HL-60/S4 (cell line): Measurements from ENCODE around the gene CNTNAP4.

Experiments used
- in situ Hi-C: fragments of 300-500 bp; cut with MboI; formaldehyde crosslinking; loops from 2 replicates; pipeline ENCODE4 v1.14.3; 2022; ENCODE audit warnings: low sequenced_read_pairs

CNTNAP4 gene

DNA sequence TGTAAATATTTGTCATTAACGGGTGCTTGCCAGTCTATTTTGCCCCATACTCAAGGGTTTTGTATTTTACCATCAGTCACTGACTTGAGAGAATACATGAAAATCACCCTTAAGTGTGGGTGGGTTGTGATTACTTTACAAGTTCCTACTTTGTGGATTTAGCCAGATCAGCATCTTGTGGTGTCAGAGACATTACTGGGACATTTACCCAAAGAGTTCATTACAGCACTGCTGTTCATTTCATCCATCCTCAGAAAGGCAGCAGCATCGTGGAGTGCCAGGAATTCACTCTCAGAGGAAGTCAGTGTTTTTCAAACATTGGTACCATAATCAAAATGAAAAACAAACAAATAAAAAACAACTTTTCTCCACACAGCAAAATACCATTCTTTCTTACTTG lies 110.8 kb downstream of the CNTNAP4 start:
- in situ Hi-C loops: no loop called here

DNA sequence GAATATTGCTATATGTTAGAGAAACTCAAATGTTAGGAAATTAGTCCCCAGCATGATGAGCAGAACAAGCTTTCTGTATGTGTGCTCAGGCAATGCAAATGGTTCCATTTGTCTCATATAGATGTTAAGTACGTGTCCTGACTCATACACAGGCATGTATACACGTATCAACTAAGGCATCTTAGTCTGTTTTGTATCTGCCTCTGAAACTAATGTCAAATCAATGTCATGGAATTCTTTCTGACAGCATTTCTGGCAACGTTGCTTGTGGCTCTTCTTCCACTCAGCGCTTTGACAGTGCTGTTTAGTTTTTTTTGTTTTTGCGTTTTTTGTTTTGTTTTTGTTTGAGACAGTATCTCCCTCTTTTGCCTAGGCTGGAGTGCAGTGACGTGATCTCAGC lies 111.9 kb downstream of the CNTNAP4 start:
- in situ Hi-C loops: no loop called here

GRCh38 chr16:76390476-76390875 lies 113.3 kb downstream of the CNTNAP4 start:
- in situ Hi-C loops: no loop called here

DNA sequence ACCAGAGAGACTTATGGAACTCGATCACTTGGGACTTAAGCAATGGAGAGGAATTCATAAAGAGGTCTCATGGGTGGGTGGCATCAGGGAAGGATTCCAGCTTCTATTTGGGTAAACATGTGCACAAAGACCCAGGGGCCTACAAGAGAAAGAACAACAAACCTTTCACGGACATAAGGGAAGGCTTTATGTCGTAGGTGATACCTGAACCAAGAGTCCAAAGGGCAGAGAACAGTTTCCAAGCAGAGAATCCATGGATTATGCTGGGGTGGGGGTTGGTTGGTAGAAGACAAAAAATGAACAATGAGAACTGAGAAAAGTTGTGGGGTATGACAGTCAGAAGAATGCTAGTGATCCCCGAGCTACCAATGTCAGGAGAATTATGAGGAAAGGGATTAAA lies 119.8 kb downstream of the CNTNAP4 start:
- in situ Hi-C loops: no loop called here

DNA sequence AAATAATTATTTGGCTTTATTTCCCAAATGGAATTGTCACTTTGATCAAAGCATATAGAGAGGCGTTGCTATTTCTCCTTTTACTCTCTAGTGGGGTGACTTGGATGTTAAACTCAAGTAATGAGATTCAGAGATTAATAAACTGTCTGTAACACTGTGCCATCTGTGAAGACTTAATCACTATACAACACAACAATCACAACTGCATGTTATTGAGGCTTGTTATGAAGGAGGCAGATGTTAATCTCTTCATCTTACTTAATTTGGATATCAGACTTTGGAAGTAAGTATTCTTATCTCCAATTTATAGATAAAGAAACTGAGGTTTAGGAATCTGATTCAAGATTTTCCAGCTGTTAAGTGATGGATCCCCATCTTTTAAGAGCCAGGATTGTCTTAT lies 132.5 kb downstream of the CNTNAP4 start:
- in situ Hi-C loops: no loop called here

DNA sequence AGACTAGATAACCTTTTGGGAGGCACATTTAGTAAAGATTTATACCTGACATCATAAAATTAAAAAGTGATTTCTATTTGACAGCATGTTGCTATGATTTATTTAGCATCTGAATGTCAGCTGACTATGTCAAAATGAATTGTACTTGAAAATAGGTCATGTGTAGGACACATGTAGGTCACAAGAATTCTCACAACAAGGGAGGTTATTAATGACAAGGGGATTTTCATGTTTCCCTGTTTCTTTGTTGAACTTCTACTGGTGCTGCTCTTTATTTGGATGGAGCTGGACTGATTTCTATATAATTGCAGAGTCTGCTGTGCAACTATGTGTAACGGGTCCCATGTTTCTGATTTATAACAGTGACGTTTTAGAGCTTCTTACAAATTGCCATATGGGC lies 144.4 kb downstream of the CNTNAP4 start:
- in situ Hi-C loops: no loop called here

DNA sequence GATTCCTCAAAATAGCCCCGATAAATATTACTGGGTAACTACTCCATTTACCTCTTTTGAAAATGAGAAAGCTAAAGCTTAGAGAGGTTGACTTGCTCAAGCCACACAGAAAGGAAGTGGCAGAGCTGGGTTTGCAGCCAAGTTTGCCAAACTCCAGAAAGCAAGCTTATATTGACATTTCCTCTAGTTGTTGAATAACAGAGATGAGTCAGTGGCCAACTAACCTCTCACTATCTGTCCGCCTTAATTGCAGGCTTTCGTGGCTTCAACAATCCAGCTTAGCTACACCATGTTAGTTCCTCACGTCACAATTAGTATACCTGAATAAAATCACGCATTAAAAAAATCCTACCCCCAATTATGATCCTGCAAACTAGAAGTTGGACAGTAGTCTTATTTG lies 151.7 kb downstream of the CNTNAP4 start:
- in situ Hi-C loops: no loop called here

GRCh38 chr16:76441391-76441790 lies 164.2 kb downstream of the CNTNAP4 start:
- in situ Hi-C loops: no loop called here

DNA sequence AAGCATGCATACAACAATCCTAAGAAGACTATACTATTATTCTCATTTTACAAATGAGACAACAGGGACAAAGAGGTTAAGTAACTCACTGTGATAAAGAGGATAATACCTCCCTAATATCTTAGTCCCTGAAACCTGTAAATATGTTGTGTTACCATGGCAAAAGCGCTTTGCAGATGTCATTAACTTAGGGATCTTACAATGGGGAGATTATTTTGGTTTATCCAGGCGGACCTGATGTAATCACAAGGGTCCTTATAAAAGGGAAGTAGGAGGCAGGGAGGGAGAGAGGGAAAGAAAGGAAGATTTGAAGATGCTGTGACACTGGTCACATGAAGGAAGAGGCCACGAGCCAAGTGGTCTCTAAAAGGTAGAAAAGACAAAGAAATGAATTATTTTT lies 164.7 kb downstream of the CNTNAP4 start:
- in situ Hi-C loops: no loop called here

DNA sequence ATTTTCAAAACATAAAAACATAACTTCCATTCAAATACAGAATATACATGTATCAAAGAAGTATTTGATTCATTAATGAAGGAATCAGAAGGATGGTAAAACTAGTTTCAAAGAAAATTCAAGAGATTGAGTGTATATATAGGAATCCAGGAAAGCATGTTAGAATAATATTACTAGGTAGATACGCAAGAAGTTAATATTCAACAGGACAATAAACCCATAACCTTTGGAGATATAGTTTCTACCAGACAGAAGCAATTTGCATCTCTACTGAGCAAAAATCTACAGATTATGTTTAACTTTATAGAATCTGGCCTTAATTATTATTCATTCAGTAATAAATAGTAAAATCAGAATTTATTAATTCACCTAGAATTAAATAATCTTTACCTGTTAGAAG lies 166.8 kb downstream of the CNTNAP4 start:
- in situ Hi-C loops: no loop called here

GRCh38 chr16:76444832-76445231 lies 167.6 kb downstream of the CNTNAP4 start:
- in situ Hi-C loops: no loop called here

DNA sequence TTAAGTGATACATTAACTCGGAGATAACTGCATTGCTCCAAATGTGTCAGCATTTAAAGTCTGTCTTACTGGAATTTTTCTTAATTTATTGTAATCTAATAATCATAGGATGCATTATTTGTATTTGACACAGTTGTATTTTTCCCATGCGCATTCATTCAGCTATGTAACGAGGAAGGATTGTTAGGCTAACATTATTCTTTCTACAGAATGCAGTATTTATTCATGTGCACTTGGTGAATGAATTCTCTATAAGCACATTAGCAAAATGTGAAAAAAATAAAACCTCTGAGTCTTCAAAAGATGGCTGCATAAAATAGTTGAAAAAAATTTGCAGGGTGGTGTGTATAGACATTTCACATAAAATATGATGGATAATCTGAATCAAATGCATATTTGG lies 168.6 kb downstream of the CNTNAP4 start:
- in situ Hi-C loops: no loop called here

DNA sequence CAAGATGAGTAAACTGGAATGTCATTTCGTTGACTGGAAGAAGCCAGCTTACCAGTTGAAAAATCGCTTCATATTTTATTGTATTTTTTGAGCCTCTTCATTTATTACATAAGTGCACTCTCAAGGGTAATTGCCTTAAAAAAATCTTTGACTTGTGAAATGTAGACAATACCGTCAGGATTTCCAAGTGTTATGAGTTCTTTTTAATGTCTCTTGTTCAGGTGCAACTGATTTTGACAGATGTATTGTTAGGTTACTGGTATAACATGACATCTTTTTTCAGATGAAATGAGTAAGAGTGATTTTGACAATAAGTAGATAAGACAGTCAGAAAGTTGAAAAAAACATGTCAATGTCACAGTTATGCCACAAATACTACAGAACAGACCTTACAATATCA lies 169.1 kb downstream of the CNTNAP4 start:
- in situ Hi-C loops: no loop called here

DNA sequence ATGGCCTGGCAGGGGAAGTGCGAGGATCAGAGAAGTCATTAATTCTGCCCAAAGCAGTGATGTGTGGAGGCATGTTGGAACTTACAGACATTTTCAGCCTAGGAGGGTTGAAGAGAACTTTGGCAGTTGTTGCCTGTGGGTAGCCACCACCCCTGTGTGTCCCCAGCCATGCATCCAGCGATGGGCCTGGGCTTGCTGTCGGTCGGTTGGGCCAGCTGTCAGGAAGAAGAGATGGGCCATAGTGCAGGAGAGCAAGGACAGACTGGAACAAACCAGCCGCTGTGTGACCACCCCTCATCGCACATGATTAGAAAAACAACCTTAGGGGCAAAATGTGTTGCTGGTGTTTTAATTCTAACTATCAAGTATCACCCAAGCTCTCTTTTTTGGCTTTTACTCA lies 173.7 kb downstream of the CNTNAP4 start:
- in situ Hi-C loops: no loop called here

DNA sequence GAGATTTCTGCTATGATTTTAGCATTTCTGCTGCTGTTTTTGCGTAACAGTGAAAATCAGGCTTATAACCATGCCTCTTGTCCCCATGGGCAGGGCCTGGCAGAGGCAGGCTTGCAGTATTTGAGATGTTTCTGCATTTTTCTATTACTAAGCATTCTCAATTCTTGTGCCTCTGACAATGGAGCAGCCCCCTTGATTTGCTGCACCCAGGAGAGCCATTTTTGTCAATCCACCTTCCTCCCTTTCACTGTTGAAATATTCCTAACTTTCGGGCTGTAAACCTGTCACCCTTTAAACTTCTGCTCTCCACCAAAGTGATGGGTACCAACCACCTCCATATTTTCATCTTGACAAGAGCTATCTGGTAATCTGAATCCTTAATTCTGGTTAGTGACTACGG lies 178.1 kb downstream of the CNTNAP4 start:
- in situ Hi-C loops: no loop called here

GRCh38 chr16:76456016-76456415 lies 178.8 kb downstream of the CNTNAP4 start:
- in situ Hi-C loops: no loop called here

DNA sequence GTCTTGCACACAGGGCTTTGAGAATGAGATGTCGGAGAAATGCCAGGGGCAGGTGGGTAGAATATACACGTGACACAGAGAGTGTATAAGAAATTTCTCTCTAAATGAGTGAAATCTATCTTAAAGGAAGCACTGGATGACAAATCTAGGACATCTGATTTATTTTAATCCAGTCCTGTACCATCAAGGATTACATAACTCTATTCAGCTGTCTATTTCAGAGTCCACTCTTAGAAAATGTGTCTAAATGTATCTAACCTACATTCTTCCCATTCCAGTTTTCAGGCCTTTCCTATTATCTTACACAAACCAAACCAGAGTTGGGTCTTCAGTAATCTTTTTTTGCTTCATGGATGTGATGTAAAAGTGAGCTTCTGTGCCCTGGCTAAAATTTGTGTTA lies 181.9 kb downstream of the CNTNAP4 start:
- in situ Hi-C loops: no loop called here

DNA sequence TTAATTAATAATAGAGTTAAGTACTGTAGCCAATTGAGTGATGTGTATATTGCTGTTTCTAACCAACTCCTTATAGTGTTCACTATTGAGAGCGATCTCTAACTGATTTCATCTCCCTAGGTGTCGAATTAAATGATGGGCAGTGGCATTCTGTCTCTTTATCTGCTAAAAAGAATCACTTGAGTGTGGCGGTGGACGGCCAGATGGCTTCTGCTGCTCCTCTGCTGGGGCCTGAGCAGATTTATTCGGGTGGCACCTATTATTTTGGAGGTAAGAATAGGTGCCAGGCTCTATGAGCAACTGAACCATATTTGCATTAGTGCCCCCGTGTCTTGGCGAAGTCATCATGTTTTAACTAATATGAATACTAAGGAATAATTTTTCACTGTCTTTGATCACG lies 184.6 kb downstream of the CNTNAP4 start:
- in situ Hi-C loops: no loop called here

DNA sequence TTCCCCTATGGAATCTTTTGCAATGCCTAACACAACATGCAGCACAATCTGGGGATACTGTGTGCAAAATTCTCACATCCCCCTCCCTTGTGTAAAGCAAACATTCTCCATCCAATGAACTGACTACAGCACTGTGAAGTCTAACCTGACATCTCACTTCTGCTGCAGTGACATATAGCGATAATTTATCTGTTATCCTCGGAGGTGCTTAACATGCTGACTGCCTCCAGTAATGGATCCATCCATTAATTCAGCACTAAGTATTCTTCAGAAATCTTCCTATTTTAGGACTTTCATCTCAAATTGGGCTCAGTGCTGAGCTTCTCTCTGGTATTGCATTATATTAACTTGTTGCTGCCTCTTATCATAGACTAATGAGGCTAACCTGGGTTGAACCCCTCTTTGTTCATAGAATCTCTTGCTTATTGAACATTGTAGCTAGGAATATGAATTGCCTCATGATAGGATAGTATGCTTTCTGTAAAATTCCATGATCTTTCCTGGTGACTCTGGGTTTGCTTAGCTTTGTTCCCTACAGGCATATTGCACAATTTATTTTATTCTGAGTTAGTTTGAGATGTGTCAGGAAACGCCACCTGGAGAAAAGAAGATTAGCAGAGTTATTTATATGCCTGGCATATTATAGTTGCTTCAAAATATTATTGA lies 187.9 kb downstream of the CNTNAP4 start:
- in situ Hi-C loops: no loop called here

DNA sequence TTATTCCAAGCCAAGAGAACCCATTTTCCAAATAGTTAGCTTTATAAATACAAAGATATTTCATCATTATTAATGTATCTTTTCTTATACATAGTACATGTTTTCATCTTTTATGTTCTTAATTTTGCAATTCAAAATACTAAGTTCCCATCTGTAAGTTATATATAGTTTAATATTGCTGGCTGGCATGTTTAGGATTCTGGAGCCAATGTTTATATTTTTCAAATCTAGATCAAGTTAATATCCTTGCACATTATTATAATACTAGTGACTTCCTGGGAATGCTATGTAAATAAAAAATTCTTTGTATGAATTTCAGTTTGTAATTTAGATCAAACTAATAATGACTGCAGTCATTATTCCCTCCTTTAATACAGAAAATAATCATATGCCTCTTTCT lies 189.7 kb downstream of the CNTNAP4 start:
- in situ Hi-C loops: no loop called here

- in situ Hi-C loops: no loop called here
These were observed 196.8 kb downstream of the CNTNAP4 start for GRCh38 chr16:76474048-76474447.

GRCh38 chr16:76478105-76478504 lies 200.9 kb downstream of the CNTNAP4 start:
- in situ Hi-C loops: no loop called here

- in situ Hi-C loops: no loop called here
These were observed 206.2 kb downstream of the CNTNAP4 start for GRCh38 chr16:76483307-76483909.
